ENCODE data around the gene GPX4. TPM values are rescaled to one million over a fixed set of nuclear protein-coding genes. Genes with fewer than 3 reads are reported as not detected.

The GPX4 gene
- total and polyA plus RNA-seq, 10 of the 15 experiments (the other 5 are each of a cell fraction or from before 2014, with no cell fraction given) = 33.3 to 749 (median 297) TPM

DNA sequence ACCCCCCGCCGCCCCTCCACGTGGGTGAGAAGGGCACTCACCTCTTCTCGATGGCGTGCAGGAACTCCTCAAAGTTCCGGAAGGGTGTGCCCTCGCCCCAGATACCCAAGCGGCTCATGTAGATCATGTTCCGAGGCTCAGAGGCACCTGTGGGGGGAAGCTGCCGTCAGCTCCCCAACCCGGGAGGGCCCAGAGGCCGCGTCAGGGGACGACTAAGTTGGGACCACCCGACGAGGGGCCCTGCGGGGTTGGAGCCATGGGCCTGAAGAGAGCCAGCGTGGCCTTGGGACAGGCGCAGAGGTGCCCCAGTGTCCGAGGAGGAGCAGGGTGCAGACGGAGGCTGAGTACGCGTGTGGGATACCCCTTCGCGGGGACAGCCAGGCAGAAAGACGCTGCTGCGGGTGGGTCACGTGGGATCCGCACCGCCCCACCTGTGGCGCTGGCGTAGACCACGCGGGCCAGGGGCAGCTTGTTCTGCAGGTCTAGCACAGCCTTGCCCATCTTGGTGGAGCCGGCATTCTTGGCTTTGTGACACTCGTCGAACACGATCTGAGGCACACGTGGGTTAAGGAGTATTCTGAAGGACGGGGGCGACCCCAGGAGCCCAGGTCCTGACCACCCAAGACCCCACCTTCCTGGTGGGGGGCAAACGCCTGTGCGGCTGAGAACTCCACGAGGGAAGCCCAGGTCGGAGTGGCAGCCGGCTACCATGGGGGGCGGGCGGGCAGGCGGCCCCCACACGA, 15.9 kb downstream of the GPX4 start (continued):
- no peak for TF ChIP-seq JUND (IDR thresholded peaks at IDR 0.05; ENCODE audit: low read depth, low read length)
- TF ChIP-seq, protein P1, sequence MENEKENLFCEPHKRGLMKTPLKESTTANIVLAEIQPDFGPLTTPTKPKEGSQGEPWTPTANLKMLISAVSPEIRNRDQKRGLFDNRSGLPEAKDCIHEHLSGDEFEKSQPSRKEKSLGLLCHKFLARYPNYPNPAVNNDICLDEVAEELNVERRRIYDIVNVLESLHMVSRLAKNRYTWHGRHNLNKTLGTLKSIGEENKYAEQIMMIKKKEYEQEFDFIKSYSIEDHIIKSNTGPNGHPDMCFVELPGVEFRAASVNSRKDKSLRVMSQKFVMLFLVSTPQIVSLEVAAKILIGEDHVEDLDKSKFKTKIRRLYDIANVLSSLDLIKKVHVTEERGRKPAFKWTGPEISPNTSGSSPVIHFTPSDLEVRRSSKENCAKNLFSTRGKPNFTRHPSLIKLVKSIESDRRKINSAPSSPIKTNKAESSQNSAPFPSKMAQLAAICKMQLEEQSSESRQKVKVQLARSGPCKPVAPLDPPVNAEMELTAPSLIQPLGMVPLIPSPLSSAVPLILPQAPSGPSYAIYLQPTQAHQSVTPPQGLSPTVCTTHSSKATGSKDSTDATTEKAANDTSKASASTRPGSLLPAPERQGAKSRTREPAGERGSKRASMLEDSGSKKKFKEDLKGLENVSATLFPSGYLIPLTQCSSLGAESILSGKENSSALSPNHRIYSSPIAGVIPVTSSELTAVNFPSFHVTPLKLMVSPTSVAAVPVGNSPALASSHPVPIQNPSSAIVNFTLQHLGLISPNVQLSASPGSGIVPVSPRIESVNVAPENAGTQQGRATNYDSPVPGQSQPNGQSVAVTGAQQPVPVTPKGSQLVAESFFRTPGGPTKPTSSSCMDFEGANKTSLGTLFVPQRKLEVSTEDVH (IDR thresholded peaks at IDR 0.05; ENCODE audit: low read depth, partially characterized antibody) = no peak
- TF ChIP-seq KDM1A (IDR thresholded peaks at IDR 0.05; ENCODE audit: borderline replicate concordance) = no peak
- TF ChIP-seq MXI1 (IDR thresholded peaks at IDR 0.05; ENCODE audit: low read depth, low read length) = no peak
- no peak for TF ChIP-seq MEF2B (IDR thresholded peaks at IDR 0.05; ENCODE audit: partially characterized antibody, poor library complexity, severe bottlenecking)
- TF ChIP-seq LARP7 (IDR thresholded peaks at IDR 0.05) = no peak
- TF ChIP-seq, protein P2, sequence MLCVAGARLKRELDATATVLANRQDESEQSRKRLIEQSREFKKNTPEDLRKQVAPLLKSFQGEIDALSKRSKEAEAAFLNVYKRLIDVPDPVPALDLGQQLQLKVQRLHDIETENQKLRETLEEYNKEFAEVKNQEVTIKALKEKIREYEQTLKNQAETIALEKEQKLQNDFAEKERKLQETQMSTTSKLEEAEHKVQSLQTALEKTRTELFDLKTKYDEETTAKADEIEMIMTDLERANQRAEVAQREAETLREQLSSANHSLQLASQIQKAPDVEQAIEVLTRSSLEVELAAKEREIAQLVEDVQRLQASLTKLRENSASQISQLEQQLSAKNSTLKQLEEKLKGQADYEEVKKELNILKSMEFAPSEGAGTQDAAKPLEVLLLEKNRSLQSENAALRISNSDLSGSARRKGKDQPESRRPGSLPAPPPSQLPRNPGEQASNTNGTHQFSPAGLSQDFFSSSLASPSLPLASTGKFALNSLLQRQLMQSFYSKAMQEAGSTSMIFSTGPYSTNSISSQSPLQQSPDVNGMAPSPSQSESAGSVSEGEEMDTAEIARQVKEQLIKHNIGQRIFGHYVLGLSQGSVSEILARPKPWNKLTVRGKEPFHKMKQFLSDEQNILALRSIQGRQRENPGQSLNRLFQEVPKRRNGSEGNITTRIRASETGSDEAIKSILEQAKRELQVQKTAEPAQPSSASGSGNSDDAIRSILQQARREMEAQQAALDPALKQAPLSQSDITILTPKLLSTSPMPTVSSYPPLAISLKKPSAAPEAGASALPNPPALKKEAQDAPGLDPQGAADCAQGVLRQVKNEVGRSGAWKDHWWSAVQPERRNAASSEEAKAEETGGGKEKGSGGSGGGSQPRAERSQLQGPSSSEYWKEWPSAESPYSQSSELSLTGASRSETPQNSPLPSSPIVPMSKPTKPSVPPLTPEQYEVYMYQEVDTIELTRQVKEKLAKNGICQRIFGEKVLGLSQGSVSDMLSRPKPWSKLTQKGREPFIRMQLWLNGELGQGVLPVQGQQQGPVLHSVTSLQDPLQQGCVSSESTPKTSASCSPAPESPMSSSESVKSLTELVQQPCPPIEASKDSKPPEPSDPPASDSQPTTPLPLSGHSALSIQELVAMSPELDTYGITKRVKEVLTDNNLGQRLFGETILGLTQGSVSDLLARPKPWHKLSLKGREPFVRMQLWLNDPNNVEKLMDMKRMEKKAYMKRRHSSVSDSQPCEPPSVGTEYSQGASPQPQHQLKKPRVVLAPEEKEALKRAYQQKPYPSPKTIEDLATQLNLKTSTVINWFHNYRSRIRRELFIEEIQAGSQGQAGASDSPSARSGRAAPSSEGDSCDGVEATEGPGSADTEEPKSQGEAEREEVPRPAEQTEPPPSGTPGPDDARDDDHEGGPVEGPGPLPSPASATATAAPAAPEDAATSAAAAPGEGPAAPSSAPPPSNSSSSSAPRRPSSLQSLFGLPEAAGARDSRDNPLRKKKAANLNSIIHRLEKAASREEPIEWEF (IDR thresholded peaks at IDR 0.05; ENCODE audit: insufficient replicate concordance, low read depth, low read length) = no peak
